C1 segment of cervical spinal cord (tissue), 14 donors: ENCODE results near the gene YIF1A.

ENCODE experiments used
- DNase-seq, 14 donors: peaks; one replicate each; lab custom pipeline; 2025; lab: John Stamatoyannopoulos, UW

Gene YIF1A

DNA sequence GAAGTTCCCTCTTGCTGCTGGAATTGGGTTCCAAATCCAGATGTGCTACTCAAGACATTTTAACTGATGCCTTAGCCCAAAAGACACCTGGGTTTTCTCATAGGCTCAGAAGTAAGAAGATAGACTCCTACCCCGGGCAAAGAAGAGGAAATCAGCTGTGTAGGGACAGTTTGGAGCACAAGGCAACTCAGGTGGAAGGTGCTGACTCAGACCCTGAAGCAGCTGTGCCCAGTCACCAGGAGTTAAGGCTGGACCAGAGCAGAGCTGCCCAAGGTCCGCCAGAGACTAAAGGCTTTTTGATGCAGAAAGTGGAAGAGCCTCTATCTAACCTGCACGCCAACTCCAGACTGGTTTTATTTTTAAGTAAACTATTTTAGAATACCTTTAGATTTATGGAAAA lies 41.1 kb downstream of the YIF1A start:
- DNase-seq = no peak

DNA sequence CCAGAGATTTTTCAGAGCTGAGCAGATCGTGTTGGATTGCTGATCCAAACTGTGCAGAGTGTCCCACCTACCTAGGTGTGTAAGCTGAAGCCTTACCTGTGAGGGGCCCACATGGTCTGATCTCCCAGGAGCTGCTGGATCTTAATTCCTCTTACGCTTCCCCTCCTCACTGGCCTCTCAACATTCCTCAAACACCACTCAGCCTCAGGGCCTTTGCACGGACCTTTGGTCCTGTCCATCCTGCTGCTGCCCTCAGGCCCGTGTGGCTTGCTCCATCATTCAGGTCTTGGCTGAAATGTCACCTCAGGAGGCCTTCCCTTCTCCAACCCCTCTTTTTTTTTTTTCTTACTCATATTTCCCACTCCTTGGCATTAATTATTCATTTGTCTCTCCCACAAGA lies 41.6 kb downstream of the YIF1A start:
- DNase-seq = no peak

DNA sequence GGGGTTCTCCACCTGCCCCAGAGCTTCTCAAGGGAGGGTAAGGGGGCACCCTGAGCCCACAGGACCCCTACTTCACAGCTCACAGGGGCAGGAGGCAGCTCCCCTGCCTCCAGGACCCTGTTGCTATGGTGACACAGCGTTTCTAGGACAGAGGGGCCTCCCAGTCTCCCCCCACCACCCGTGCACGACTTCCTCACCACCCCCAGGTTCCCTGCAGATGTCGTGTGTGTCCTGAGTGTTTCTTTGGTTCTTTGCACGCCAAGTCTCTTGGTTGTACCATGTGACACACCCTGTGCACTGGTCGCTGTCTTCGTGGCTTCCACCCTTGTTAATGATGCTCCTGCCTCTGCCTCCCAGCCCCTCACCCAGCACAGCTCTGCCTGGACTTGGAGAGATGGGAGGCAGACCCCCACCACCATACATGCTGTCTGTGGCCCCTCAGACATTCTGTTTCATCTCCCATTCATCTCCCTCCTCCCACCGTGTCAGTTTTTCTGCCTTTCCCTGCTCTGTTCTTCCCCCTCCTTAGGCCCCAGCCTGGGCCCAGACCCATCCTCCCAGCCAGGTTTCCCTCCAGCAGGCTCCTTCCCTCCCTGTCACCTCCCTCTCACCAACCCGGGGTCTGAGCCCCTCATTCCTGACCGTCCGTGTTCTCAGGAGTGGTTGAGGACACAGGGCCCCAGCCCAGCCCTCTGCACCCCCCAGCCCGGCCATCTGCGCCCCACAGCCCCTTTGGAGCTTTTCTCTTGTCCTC lies 45.0 kb downstream of the YIF1A start:
- no peak for DNase-seq

DNA sequence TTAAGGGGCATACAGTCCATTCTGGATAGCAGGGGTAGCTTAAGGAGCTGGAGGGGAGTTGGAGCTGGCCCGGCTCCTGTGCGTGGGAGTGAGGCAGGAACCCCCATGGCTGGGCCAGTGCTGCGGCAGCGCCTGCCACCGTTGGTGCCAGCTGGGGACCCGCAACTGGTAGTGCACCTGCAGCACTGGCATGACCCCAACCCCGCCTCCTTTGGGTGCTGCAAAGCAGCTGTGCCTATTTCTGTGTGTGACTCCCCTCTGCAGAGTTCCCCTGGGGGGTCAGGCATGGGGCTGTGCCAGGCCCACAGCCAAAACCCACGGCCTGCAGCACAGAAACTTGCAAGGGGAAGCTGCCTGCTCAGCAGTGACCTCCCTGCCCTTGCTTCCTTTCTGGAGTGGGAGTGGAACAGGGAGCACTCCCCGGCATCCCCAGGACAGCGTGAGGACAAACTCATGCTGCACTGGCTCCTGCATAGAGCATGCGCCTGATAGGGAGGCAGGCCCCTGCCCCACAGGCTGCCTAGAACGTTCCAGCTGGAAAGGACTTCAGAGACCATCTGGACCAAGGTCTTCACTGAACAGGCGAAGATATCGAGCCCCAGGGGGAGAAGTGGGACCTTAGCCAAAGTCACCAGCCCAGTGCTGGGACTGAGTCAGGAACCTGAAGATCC lies 46.7 kb downstream of the YIF1A start:
- DNase-seq = peak in 2 of 14 donors; percentile 18 to 88

DNA sequence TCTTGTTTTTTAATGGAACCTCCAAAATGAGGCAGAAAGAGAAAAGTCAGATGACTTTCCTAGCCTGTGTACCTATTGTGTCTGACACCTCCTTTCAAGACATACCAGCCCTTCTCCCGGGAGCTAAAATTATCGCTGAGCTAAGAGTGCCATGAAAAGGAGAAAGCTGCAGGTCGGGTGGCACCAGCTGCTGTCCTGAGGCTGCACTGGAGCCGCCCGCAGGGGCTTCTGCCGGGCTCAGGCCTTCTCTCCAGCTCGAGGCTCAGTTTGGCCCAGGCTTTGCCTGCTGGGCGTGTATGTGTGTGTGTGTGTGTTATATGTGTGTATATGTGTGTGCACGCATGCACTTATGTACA lies 48.2 kb downstream of the YIF1A start:
- peak in 1 of 14 donors; percentile 23 for DNase-seq

DNA sequence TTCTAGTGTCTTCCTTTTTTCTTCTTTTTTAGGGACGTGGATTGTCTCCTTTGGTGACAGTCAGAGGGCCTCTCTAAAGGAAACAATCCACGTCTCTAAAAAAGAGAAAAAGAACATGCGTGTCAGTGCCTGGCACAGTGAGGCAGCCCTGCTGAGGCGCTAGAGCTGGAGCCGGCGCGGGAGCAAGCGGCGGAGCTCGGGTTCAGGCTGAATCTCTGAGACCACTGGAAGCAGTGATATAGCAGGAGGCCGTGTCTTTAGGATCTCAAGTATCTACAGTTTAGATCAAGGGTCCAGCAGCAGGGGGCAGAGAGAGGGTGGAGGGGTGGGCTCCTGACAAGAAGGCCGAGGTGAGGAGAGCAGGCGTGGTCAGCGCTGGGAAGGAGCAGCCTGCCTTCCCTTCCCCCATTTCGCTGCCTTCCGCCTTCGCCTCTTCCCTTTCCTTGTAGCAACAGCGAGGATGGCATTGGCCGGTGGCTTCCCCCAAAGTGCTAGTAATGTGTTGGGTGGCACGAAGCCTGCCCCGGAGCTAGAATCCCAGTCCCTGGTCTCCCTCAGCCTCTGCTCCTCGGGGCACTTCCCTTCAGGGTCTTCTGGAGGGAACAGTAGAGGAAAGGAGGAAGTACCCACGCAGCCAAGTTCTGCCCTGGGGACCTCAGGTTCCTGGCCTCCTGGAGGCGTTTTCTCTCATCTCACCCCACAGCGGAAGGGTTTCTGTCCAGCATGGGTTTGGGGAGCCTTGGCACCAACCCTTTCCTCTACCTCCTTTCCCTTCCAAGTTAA lies 48.8 kb downstream of the YIF1A start:
- DNase-seq = no peak

DNA sequence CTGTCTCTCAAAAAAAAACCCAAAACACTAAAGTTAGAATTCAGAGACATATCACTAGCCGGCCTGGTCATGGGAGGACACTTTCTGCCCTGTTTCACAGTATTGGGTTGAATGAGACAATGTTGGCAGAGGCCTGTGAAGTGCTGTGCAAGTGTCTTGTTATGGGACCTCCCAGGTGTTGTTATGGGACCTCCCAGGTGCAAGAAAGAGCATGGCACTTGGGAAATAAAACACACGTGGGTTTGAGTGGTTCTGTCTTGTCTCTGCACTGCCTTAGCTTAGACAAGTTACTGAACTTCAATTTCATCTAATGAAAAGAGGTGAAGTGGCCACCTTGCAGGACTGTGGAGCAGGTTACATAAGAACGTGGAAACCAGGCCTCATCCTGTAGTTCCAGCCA lies 49.4 kb downstream of the YIF1A start:
- DNase-seq = no peak

DNA sequence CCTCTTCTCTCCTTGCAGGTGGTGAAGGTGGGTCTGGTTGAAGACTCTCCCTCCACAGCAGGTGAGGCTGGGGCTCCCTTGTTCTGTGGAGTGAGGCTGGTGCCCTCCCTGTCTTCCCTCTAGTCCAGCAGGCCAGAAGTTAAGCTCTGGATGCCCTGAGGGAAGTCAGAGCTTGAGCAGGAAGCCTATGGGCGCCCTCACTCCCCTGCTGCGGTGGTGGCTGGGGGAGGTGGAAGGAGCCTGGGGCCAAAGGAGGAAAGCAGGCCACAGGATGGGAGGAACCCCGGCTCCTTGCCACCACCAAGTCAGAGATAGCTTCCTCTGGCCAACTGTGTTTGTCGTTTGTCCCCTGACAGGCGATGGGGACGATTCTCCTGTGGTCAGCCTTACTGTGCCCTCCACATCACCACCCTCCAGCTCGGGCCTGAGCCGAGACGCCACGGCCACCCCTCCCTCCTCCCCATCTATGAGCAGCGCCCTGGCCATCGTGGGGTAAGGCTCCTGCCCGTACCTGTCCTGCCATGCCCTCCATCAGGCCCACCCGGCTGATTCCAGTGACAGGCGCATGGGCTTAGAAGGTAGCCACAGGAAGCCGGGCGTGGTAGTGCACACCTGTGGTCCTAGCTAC lies 50.0 kb downstream of the YIF1A start:
- no peak for DNase-seq

DNA sequence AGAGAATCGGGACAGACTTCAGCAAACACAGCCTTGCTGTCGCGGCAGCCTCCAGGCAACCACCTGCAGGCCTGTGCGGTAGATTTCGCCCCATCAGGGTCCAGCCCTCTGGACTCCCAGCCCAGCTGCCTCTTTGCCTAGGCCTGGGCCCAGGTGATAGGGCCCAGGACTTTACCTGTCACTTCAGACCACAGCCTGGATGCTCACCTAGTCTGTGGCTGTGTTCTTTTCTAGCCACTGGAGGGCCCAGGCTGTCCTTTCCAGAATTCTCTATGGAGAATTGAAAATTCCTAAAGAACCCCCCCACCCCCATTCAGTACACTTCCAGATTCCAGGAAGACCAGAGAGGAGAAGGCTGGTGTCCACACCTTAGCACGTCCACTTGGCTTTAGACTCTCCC lies 51.1 kb downstream of the YIF1A start:
- DNase-seq = no peak

DNA sequence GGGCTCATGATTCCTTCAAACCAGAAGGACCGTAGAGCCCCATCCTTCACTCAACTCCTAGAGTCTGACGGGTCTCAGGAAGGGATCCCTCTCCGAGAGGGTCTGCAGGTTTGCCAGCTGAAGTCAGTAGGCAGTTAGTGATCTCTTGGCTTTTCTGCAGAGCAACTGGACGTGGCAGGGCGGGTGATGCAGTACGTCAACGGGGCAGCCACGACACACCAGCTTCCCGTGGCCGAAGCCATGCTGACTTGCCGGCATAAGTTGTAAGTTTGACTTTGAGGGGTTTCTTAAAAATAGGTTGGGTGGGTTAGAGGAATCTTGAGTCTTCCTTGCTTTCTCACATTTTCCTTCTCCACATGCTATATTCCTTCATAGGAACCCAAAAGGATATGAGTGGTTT lies 53.8 kb downstream of the YIF1A start:
- no peak for DNase-seq
